Caco-2 (cell line): Measurements from ENCODE around the gene SGPP2. TPM values are rescaled to one million over a fixed set of nuclear protein-coding genes. Genes with fewer than 3 reads are reported as not detected.

Experiments used
- BruUV-seq: library from RNA; stranded (reverse); fragments of 400-500 nt; replicated peaks from 2 replicates; lab custom pipeline; 2021; lab: Mats Ljungman, UMichigan
- CTCF ChIA-PET: fragments of 300-600 bp; sonication (Branson Sonifier 250); formaldehyde crosslinking; loops from one replicate; lab custom pipeline; 2022; ENCODE audit warnings: antibody characterized with exemption; lab: Charles Lee
- POLR2A ChIA-PET: fragments of 300-600 bp; sonication (Branson Sonifier 250); formaldehyde crosslinking; loops from one replicate; lab custom pipeline; 2022; ENCODE audit warnings: antibody characterized with exemption; lab: Charles Lee
- DNase-seq, 2 experiments: peaks; one replicate each; pipeline versions ENCODE4 v3.0.0 to v3.0.0-alpha.2; 2020 to 2022
- H3K27me3 ChIP-seq: replicated peaks from 2 replicates; pipeline ENCODE4 v1.6.0; 2011; ENCODE audit warnings: low read length; ENCODE audit not compliant: control insufficient read depth, insufficient read depth
- H3K36me3 ChIP-seq: 2 replicates; pipeline ENCODE4 v1.5.1; 2011; ENCODE audit warnings: low read length; ENCODE audit not compliant: control insufficient read depth, insufficient read depth
- H3K4me1 ChIP-seq: fragments of 250-450 bp; sonication (Bioruptor Pico); 2 replicates; pipeline ENCODE4 v1.5.1; 2020; ENCODE audit warnings: mild to moderate bottlenecking
- H3K4me3 ChIP-seq: 2 replicates; pipeline ENCODE4 v1.5.1; 2011; ENCODE audit warnings: low read depth, mild to moderate bottlenecking, control low read depth, low read length
- H3K9me3 ChIP-seq: fragments of 250-450 bp; sonication (Bioruptor Pico); 2 replicates; pipeline ENCODE4 v1.5.1; 2020; ENCODE audit warnings: mild to moderate bottlenecking, moderate library complexity
- H3K27ac Mint-ChIP-seq: one replicate; pipeline ENCODE4 v1.8.0; 2022; ENCODE audit warnings: mixed read lengths; ENCODE audit not compliant: unreplicated experiment
- H3K27me3 Mint-ChIP-seq: one replicate; pipeline ENCODE4 v1.8.0; 2022; ENCODE audit warnings: mixed read lengths; ENCODE audit not compliant: insufficient read depth, unreplicated experiment
- H3K36me3 Mint-ChIP-seq: one replicate; pipeline ENCODE4 v1.8.0; 2022; ENCODE audit warnings: mild to moderate bottlenecking, mixed read lengths; ENCODE audit not compliant: insufficient read depth, unreplicated experiment
- H3K4me1 Mint-ChIP-seq: one replicate; pipeline ENCODE4 v1.8.0; 2022; ENCODE audit warnings: low read depth, mixed read lengths; ENCODE audit not compliant: unreplicated experiment
- H3K4me3 Mint-ChIP-seq: one replicate; pipeline ENCODE4 v1.8.0; 2022; ENCODE audit warnings: mild to moderate bottlenecking, moderate library complexity, mixed read lengths; ENCODE audit not compliant: unreplicated experiment
- H3K9me3 Mint-ChIP-seq: one replicate; pipeline ENCODE4 v1.8.0; 2022; ENCODE audit warnings: mixed read lengths; ENCODE audit not compliant: unreplicated experiment
- intact Hi-C: fragments of 100-400 bp; cut with micrococcal nuclease; formaldehyde crosslinking; loops from one replicate; pipeline ENCODE4 v1.10.0; 2022; ENCODE audit not compliant: unreplicated experiment
- total RNA-seq: library from RNA; stranded (reverse); gene quantifications from 2 replicates; pipeline ENCODE4 v1.2.3, GENCODE V29; 2022
- TF ChIP-seq, protein P1 (sequence below), 2 experiments: fragments of 200-600 bp in 1 of 2; IDR thresholded peaks; 1 replicate in 1 of 2; 2 replicates in 1 of 2; pipeline versions ENCODE4 v1.5.1 to v1.8.0; 2011 to 2022; ENCODE audit warnings: antibody characterized with exemption in 1 of 2, control low read depth in 1 of 2, inconsistent platforms in 1 of 2, low read depth in 1 of 2, low read length in 1 of 2, mild to moderate bottlenecking in 1 of 2, moderate library complexity in 1 of 2; ENCODE audit not compliant: insufficient read depth in 1 of 2, severe bottlenecking in 1 of 2, unreplicated experiment in 1 of 2

The SGPP2 gene
- total RNA-seq, 1 experiment from 2014 or later, result not detected

DNA sequence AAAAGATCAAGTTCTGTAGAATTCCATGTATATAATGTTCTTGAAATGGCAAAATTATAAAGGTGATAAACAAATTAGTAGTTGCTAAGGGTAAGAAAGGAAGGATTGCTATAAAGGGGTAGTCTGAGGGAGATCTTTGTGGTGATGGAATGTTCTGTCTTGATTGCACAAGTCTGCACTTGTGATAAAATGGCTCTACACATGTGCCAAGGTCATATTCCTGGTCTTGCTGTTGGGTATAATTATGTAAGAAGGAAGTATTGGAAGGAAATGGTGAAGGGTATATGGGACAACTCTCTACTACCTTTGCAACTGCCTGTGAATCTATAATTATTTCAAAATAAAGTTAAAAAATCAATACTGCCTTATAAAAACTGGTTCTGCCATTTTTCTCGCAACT is 15.3 kb downstream of the SGPP2 start:
- intact Hi-C loops, result loop anchor here (5.0 kb wide), 1 partner anchor 123 kb away; no protein-coding TSS in a partner anchor
- DNase-seq, result no peak
- Mint-ChIP-seq H3K9me3 (no peaks in the 10 kb centered on the region), H3K4me3 (no peak overlapping the region), H3K36me3 (no peaks in the 10 kb centered on the region), H3K27ac (no peak overlapping the region), H3K4me1 (no peaks in the 10 kb centered on the region), H3K27me3 (peaks cover 8% of the 10 kb centered on the region)
- ChIA-PET POLR2A (no interaction called here), CTCF (no interaction called here)
- Histone ChIP-seq H3K4me3 (no peak overlapping the region), H3K27me3 (no peaks in the 10 kb centered on the region), H3K36me3 (no peaks in the 10 kb centered on the region), H3K4me1 (no peaks in the 10 kb centered on the region), H3K9me3 (no peaks in the 10 kb centered on the region)
- BruUV-seq, result no TSS peak
- TF ChIP-seq, protein P1, sequence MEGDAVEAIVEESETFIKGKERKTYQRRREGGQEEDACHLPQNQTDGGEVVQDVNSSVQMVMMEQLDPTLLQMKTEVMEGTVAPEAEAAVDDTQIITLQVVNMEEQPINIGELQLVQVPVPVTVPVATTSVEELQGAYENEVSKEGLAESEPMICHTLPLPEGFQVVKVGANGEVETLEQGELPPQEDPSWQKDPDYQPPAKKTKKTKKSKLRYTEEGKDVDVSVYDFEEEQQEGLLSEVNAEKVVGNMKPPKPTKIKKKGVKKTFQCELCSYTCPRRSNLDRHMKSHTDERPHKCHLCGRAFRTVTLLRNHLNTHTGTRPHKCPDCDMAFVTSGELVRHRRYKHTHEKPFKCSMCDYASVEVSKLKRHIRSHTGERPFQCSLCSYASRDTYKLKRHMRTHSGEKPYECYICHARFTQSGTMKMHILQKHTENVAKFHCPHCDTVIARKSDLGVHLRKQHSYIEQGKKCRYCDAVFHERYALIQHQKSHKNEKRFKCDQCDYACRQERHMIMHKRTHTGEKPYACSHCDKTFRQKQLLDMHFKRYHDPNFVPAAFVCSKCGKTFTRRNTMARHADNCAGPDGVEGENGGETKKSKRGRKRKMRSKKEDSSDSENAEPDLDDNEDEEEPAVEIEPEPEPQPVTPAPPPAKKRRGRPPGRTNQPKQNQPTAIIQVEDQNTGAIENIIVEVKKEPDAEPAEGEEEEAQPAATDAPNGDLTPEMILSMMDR (IDR thresholded peaks at IDR 0.05; ENCODE audit: insufficient read depth in 1 of 2, low read depth in 1 of 2, low read length in 1 of 2, severe bottlenecking in 1 of 2, unreplicated experiment in 1 of 2), result no peak

- no TSS peak for BruUV-seq
- peaks cover 8% of the 10 kb centered on the region for H3K27me3 Mint-ChIP-seq
- DNase-seq, result no peak
These were observed 16.5 kb downstream of the SGPP2 start for GRCh38 chr2:222440673-222441422.

DNA sequence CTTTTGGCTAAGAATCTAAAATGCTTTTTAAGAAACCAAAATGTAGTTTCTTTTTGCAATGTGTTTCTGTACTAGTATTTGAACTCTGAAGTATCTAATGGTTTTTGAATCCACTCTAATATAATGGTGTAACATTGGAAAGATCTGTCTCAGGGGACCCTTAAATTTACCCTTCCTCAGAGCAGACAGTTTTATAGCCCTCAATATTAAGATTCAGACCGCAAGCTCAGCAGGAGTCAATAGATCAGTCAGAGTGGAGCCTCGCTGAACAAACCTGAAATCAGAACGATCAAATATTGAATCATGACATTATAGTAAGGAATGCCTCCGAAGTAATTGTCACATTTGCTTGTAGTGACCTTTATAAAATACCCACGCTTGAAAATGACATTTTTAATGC is 18.3 kb downstream of the SGPP2 start:
- H3K36me3 Mint-ChIP-seq, result no peaks in the 10 kb centered on the region
- H3K4me1 Mint-ChIP-seq, result no peaks in the 10 kb centered on the region
- H3K9me3 Mint-ChIP-seq, result no peaks in the 10 kb centered on the region
- POLR2A ChIA-PET, result no interaction called here
- no peaks in the 10 kb centered on the region for H3K27me3 ChIP-seq
- CTCF ChIA-PET, result interaction anchor here (0.6 kb wide), 1 partner anchor 118 kb away, joined by 3 read pairs; no protein-coding TSS in a partner anchor
- peaks cover 13% of the 10 kb centered on the region for H3K27me3 Mint-ChIP-seq
- DNase-seq, result no peak
- no peak overlapping the region for H3K4me3 Mint-ChIP-seq
- intact Hi-C loops, result loop anchor here (5.0 kb wide), 1 partner anchor 120 kb away; no protein-coding TSS in a partner anchor
- no peak overlapping the region for H3K4me3 ChIP-seq
- no peaks in the 10 kb centered on the region for H3K36me3 ChIP-seq
- TF ChIP-seq, protein P1 (IDR thresholded peaks at IDR 0.05; ENCODE audit: insufficient read depth in 1 of 2, low read depth in 1 of 2, low read length in 1 of 2, severe bottlenecking in 1 of 2, unreplicated experiment in 1 of 2), result no peak
- H3K9me3 ChIP-seq, result no peaks in the 10 kb centered on the region
- no peak overlapping the region for H3K27ac Mint-ChIP-seq
- BruUV-seq, result no TSS peak
- no peaks in the 10 kb centered on the region for H3K4me1 ChIP-seq

More at GRCh38 chr2:222440673-222441422, 16.5 kb downstream of the SGPP2 start:
- Mint-ChIP-seq H3K36me3 (no peaks in the 10 kb centered on the region), H3K27ac (no peak overlapping the region), H3K4me1 (no peaks in the 10 kb centered on the region), H3K9me3 (no peaks in the 10 kb centered on the region), H3K4me3 (no peak overlapping the region)
- intact Hi-C loops, result loop anchor here (5.0 kb wide), 1 partner anchor 121 kb away; no protein-coding TSS in a partner anchor
- Histone ChIP-seq H3K36me3 (no peaks in the 10 kb centered on the region), H3K9me3 (no peaks in the 10 kb centered on the region), H3K27me3 (no peaks in the 10 kb centered on the region), H3K4me3 (no peak overlapping the region), H3K4me1 (no peaks in the 10 kb centered on the region)
- ChIA-PET CTCF (no interaction called here), POLR2A (no interaction called here)
- TF ChIP-seq, protein P1 (IDR thresholded peaks at IDR 0.05; ENCODE audit: insufficient read depth in 1 of 2, low read depth in 1 of 2, low read length in 1 of 2, severe bottlenecking in 1 of 2, unreplicated experiment in 1 of 2), result no peak
